ENCODE data around the gene CAMK1D.

The CAMK1D gene

GRCh38 chr10:12650538-12651298, 301.4 kb downstream of the CAMK1D start (continued):
- TF ChIP-seq CREB5 (CRISPR knock-in tag; IDR thresholded peaks at IDR 0.05; ENCODE audit: low read depth) (no peak), ZNF565 (CRISPR knock-in tag; conservative IDR thresholded peaks at IDR 0.05; ENCODE audit: low read depth) (no peak), POU6F1 (CRISPR knock-in tag; IDR thresholded peaks at IDR 0.05; ENCODE audit: borderline replicate concordance, low read depth) (no peak), ZNF8 (CRISPR knock-in tag; IDR thresholded peaks at IDR 0.05) (no peak)

GRCh38 chr10:12655940-12656339, 306.6 kb downstream of the CAMK1D start:
- ATAC-seq = no peak
- no peak for TF ChIP-seq TSHZ2 (CRISPR knock-in tag; IDR thresholded peaks at IDR 0.05)
- no peak for TF ChIP-seq ZC3H10 (CRISPR knock-in tag; IDR thresholded peaks at IDR 0.05)
- TF ChIP-seq GLIS3 (CRISPR knock-in tag; IDR thresholded peaks at IDR 0.05) = no peak
- TF ChIP-seq CSRNP3 (CRISPR knock-in tag; IDR thresholded peaks at IDR 0.05) = no peak
- no peak for TF ChIP-seq ZFP30 (CRISPR knock-in tag; IDR thresholded peaks at IDR 0.05)
- no peak for TF ChIP-seq ESRRG (CRISPR knock-in tag; IDR thresholded peaks at IDR 0.05)
- TF ChIP-seq PATZ1 (CRISPR knock-in tag; IDR thresholded peaks at IDR 0.05; ENCODE audit: borderline replicate concordance) = no peak
- no peak for TF ChIP-seq ZFP3 (CRISPR knock-in tag; IDR thresholded peaks at IDR 0.05)
- TF ChIP-seq ZNF565 (CRISPR knock-in tag; conservative IDR thresholded peaks at IDR 0.05; ENCODE audit: low read depth) = no peak

GRCh38 chr10:12656518-12657142, 307.3 kb downstream of the CAMK1D start:
- TF ChIP-seq PPARA (CRISPR knock-in tag; IDR thresholded peaks at IDR 0.05; ENCODE audit: borderline replicate concordance) (no peak), ZFP3 (CRISPR knock-in tag; IDR thresholded peaks at IDR 0.05) (no peak), TCF4 (CRISPR knock-in tag; IDR thresholded peaks at IDR 0.05; ENCODE audit: borderline replicate concordance) (no peak), POU6F1 (CRISPR knock-in tag; IDR thresholded peaks at IDR 0.05; ENCODE audit: borderline replicate concordance, low read depth) (no peak)
- ATAC-seq = peak; percentile 71

GRCh38 chr10:12657489-12657888, 308.1 kb downstream of the CAMK1D start:
- no peak for ATAC-seq
- TF ChIP-seq TOX (CRISPR knock-in tag; IDR thresholded peaks at IDR 0.05; ENCODE audit: borderline replicate concordance) (no peak), ZFP30 (CRISPR knock-in tag; IDR thresholded peaks at IDR 0.05) (no peak), ISL1 (CRISPR knock-in tag; IDR thresholded peaks at IDR 0.05) (no peak), SNAI2 (CRISPR knock-in tag; IDR thresholded peaks at IDR 0.05) (no peak), ZC3H10 (CRISPR knock-in tag; IDR thresholded peaks at IDR 0.05) (no peak), GLIS3 (CRISPR knock-in tag; IDR thresholded peaks at IDR 0.05) (no peak)

Measured in SK-N-SH treated with all-trans-retinoic acid at 6 μM for 48 hours (cell line).